OCI-LY7 (cell line): ENCODE measurements around the gene OR4C11. TPM values are rescaled to one million over a fixed set of nuclear protein-coding genes. Genes with fewer than 3 reads are reported as not detected.

ENCODE experiments used
- Bru-seq: library from RNA; stranded (reverse); fragments of 400-500 nt; gene quantifications from one replicate; lab custom pipeline; 2021; lab: Mats Ljungman, UMichigan
- BruChase-seq, 2 experiments: library from RNA; stranded (reverse); fragments of 400-500 nt; gene quantifications; one replicate each; lab custom pipeline; 2021; lab: Mats Ljungman, UMichigan
- BruUV-seq: library from RNA; stranded (reverse); fragments of 400-500 nt; replicated peaks from 2 replicates; lab custom pipeline; 2021; lab: Mats Ljungman, UMichigan
- CTCF ChIA-PET: fragments of 300-600 bp; sonication (Branson Sonifier 250); formaldehyde crosslinking; loops from one replicate; lab custom pipeline; 2022; ENCODE audit warnings: antibody characterized with exemption; ENCODE audit not compliant: unreplicated experiment; lab: Charles Lee
- POLR2A ChIA-PET: fragments of 300-600 bp; sonication (Branson Sonifier 250); formaldehyde crosslinking; loops from one replicate; lab custom pipeline; 2022; ENCODE audit warnings: antibody characterized with exemption; lab: Charles Lee
- DNase-seq: peaks from one replicate; pipeline ENCODE4 v3.0.0-alpha.2; 2015; ENCODE audit warnings: low spot score
- H2AFZ ChIP-seq: fragments of 200-600 bp; sonication (generic), shearing (Covaris generic); 2 replicates; pipeline ENCODE4 v1.6.1; 2014; ENCODE audit warnings: mild to moderate bottlenecking, antibody characterized with exemption, low read length, moderate library complexity
- H3K27ac ChIP-seq: fragments of 200-600 bp; sonication (generic); 2 replicates; pipeline ENCODE4 v1.5.1; 2014; ENCODE audit warnings: mixed run types, low read depth, mild to moderate bottlenecking, moderate library complexity, low read length, inconsistent platforms; ENCODE audit not compliant: poor library complexity, severe bottlenecking
- H3K36me3 ChIP-seq: fragments of 200-600 bp; sonication (generic); 2 replicates; pipeline ENCODE4 v1.6.1; 2014; ENCODE audit warnings: mild to moderate bottlenecking, antibody characterized with exemption, low read length, moderate library complexity, mixed read lengths; ENCODE audit not compliant: insufficient read depth
- H3K4me1 ChIP-seq: fragments of 200-600 bp; sonication (generic); 2 replicates; pipeline ENCODE4 v1.5.1; 2014; ENCODE audit warnings: mild to moderate bottlenecking, low read length; ENCODE audit not compliant: insufficient read depth, poor library complexity, severe bottlenecking
- H3K4me2 ChIP-seq: fragments of 200-600 bp; sonication (generic); 2 replicates; pipeline ENCODE4 v1.6.1; 2014; ENCODE audit warnings: mild to moderate bottlenecking, low read length
- H3K4me3 ChIP-seq: fragments of 200-600 bp; sonication (generic); 2 replicates; pipeline ENCODE4 v1.5.1; 2014; ENCODE audit warnings: mild to moderate bottlenecking, low read depth, low read length; ENCODE audit not compliant: poor library complexity, severe bottlenecking
- H3K79me2 ChIP-seq: fragments of 200-600 bp; sonication (generic); 2 replicates; pipeline ENCODE4 v1.6.1; 2016; ENCODE audit warnings: low read depth, mild to moderate bottlenecking, low read length, moderate library complexity, mixed read lengths; ENCODE audit not compliant: insufficient read depth
- H3K9me2 ChIP-seq: fragments of 200-600 bp; sonication (generic); 2 replicates; pipeline ENCODE4 v1.6.1; 2016; ENCODE audit warnings: mild to moderate bottlenecking, low read length, mixed read lengths; ENCODE audit not compliant: insufficient read depth
- H3K9me3 ChIP-seq: fragments of 200-600 bp; sonication (generic); 2 replicates; pipeline ENCODE4 v1.6.1; 2014; ENCODE audit warnings: mild to moderate bottlenecking, mixed run types, low read length, mixed read lengths
- H4K20me1 ChIP-seq: fragments of 200-600 bp; sonication (generic); 2 replicates; pipeline ENCODE4 v1.6.1; 2014; ENCODE audit warnings: mild to moderate bottlenecking, antibody characterized with exemption, low read length, moderate library complexity, mixed read lengths; ENCODE audit not compliant: insufficient read depth
- CTCF ChIP-seq: fragments of 200-600 bp; sonication (generic); conservative IDR thresholded peaks from 2 replicates; pipeline ENCODE4 v1.5.1; 2014; ENCODE audit warnings: mild to moderate bottlenecking, antibody characterized with exemption, low read length, moderate library complexity, mixed read lengths
- EZH2phosphoT487 ChIP-seq: fragments of 200-600 bp; sonication (generic); IDR thresholded peaks from 2 replicates; pipeline ENCODE4 v1.6.1; 2018; ENCODE audit warnings: low read depth, borderline replicate concordance, mild to moderate bottlenecking, mixed run types, antibody characterized with exemption, low read length, moderate library complexity, mixed read lengths
- intact Hi-C: fragments of 100-400 bp; cut with micrococcal nuclease; formaldehyde crosslinking; loops from one replicate; pipeline ENCODE4 v1.10.0; 2022; ENCODE audit not compliant: unreplicated experiment
- long read RNA-seq: library from polyadenylated mRNA; stranded (forward); transcript quantifications from one replicate; pipeline ENCODE4 v2.0.0, GENCODE V29; 2022
- total RNA-seq, 2 experiments: library from RNA; depleted of rRNA in 1 of 2; stranded (reverse); fragments of >200 nt in 1 of 2; shearing (Covaris generic) in 1 of 2; gene quantifications; 2 replicates each; pipeline ENCODE4 v1.2.3, GENCODE V29; 2014 to 2022

OR4C11 gene
- total RNA-seq (2014; rRNA removed; shearing (Covaris generic)) (not detected in 2 replicates), total RNA-seq (2022) (not detected in 2 replicates), Bru-seq, nascent RNA (not detected), BruChase-seq, experiment 1, labeled RNA remaining after a 6-hour chase (not detected), BruChase-seq, experiment 2, labeled RNA remaining after a 2-hour chase (not detected)
- long read RNA-seq, result 0 reads

GRCh38 chr11:55607545-55607944 is at the start of gene OR4C11:
Gene OR4C11 (minus strand): TSS chr11:55607645. CDS start chr11:55604373, 3,272 bp downstream.
- Histone ChIP-seq H3K4me2 (no peak within 1 kb of the TSS), H4K20me1 (no peaks in the 10 kb centered on the region), H3K4me1 (no peaks in the 10 kb centered on the region), H3K9me2 (no peaks in the 10 kb centered on the region), H3K79me2 (no peaks in the 10 kb centered on the region), H3K27ac (no peak within 1 kb of the TSS), H3K9me3 (no peaks in the 10 kb centered on the region), H3K4me3 (no peak within 1 kb of the TSS), H2AFZ (no peak within 1 kb of the TSS), H3K36me3 (no peaks in the 10 kb centered on the region)
- ChIA-PET CTCF (no interaction called here), POLR2A (no interaction called here)
- TF ChIP-seq CTCF (no peak), EZH2phosphoT487 (no peak)
- intact Hi-C loops, result no loop called here
- no peak for DNase-seq
- BruUV-seq, result no TSS peak

GRCh38 chr11:55655096-55655495 is 47.7 kb upstream of the OR4C11 start:
- intact Hi-C loops, result no loop called here

More at GRCh38 chr11:55655096-55655495, 47.7 kb upstream of the OR4C11 start:
- no peak for TF ChIP-seq CTCF
- no peak for TF ChIP-seq EZH2phosphoT487
- Histone ChIP-seq H3K4me1 (no peaks in the 10 kb centered on the region), H3K9me3 (no peaks in the 10 kb centered on the region), H3K36me3 (no peaks in the 10 kb centered on the region), H2AFZ (no peak overlapping the region), H3K9me2 (no peaks in the 10 kb centered on the region), H3K4me3 (no peak overlapping the region), H3K4me2 (no peak overlapping the region), H3K27ac (no peak overlapping the region), H3K79me2 (no peaks in the 10 kb centered on the region), H4K20me1 (no peaks in the 10 kb centered on the region)
- no peak for DNase-seq
- POLR2A ChIA-PET, result no interaction called here
- no TSS peak for BruUV-seq
- CTCF ChIA-PET, result no interaction called here
